Lower lobe of right lung (tissue), 2 donors: ENCODE results near the gene SSBP4. TPM values are rescaled to one million over a fixed set of nuclear protein-coding genes. Genes with fewer than 3 reads are reported as not detected.

Source experiments
- ATAC-seq, 2 donors: fragments of 200-7000 bp; cut with Tn5 transposase; one replicate each; pipeline ENCODE4 v1.9.1; 2020 to 2022; ENCODE audit warnings: mild to moderate bottlenecking in 2 of 2, moderate library complexity in 2 of 2
- DNase-seq: peaks from one replicate; pipeline ENCODE4 v3.0.0-alpha.2; 2020
- H3K27ac ChIP-seq: fragments of 200-600 bp; one replicate; pipeline ENCODE4 v1.8.0; 2022
- H3K27me3 ChIP-seq: fragments of 200-600 bp; one replicate; pipeline ENCODE4 v1.8.0; 2022; ENCODE audit warnings: low read depth
- H3K36me3 ChIP-seq: fragments of 200-600 bp; one replicate; pipeline ENCODE4 v1.8.0; 2022; ENCODE audit warnings: mild to moderate bottlenecking
- H3K4me1 ChIP-seq: fragments of 200-600 bp; one replicate; pipeline ENCODE4 v1.8.0; 2022
- H3K4me3 ChIP-seq: fragments of 200-600 bp; one replicate; pipeline ENCODE4 v1.8.0; 2022; ENCODE audit warnings: mild to moderate bottlenecking
- H3K9me3 ChIP-seq: fragments of 200-600 bp; one replicate; pipeline ENCODE4 v1.8.0; 2022
- CTCF ChIP-seq: fragments of 200-600 bp; IDR thresholded peaks from one replicate; pipeline ENCODE4 v1.8.0; 2022; ENCODE audit warnings: antibody characterized with exemption, mild to moderate bottlenecking
- intact Hi-C: fragments of 100-400 bp; cut with DNase I; formaldehyde crosslinking; loops from one replicate; pipeline ENCODE4 v1.11.0; 2022
- long read RNA-seq: library from polyadenylated mRNA; unstranded; transcript quantifications from one replicate; pipeline ENCODE4 v2.0.0, GENCODE V29; 2021
- total RNA-seq: library from RNA; stranded (reverse); fragmentation: NEBNext Ultra II Directional; extraction: Animal tissue kit (Norgen Biotek cat#: 25700); gene quantifications from one replicate; pipeline ENCODE4 v1.2.1, GENCODE V29; 2021
- donor health status: DM: no; HTN: yes; CAD: no; lungs with severe emphysema.

Gene SSBP4
- total RNA-seq: 65.6 TPM
- long read RNA-seq, transcript SSBP4-201 (18 exons, 1,768 nt): minor isoform, 14 of 158 reads
- long read RNA-seq, transcript SSBP4-202 (17 exons, 1,721 nt): major isoform, 40 of 158 reads
- long read RNA-seq, partial matches to known transcripts: 24 of 158 reads
- long read RNA-seq, other reads (novel, unspliced or antisense): 77 of 158 reads

GRCh38 chr19:18419195-18419698 is at the start of gene SSBP4:
SSBP4 (plus strand) TSS chr19:18419398; CDS start chr19:18419649, 251 bp downstream.
- no peaks in the 10 kb centered on the region for H3K36me3 ChIP-seq
- H3K27me3 ChIP-seq: no peaks in the 10 kb centered on the region
- H3K9me3 ChIP-seq: no peaks in the 10 kb centered on the region
- DNase-seq (peak; percentile 80), ATAC-seq (peak; percentile 51 to 60)
- intact Hi-C loops: no loop called here
- TF ChIP-seq CTCF: peak; percentile 44
- H3K4me3 ChIP-seq: peak within 1 kb of the TSS; percentile 80
- peak within 1 kb of the TSS; percentile 97 for H3K27ac ChIP-seq
- peaks cover 80% of the 10 kb centered on the region for H3K4me1 ChIP-seq

GRCh38 chr19:18373407-18373891 is 45.7 kb upstream of the SSBP4 start:
- H3K4me1 ChIP-seq: peaks cover 57% of the 10 kb centered on the region
- no peak for TF ChIP-seq CTCF
- DNase-seq (no peak), ATAC-seq (no peak)
- no peaks in the 10 kb centered on the region for H3K27me3 ChIP-seq
- H3K9me3 ChIP-seq: no peaks in the 10 kb centered on the region
- intact Hi-C loops: no loop called here
- H3K36me3 ChIP-seq: no peaks in the 10 kb centered on the region
- peak overlapping the region; percentile 78 for H3K27ac ChIP-seq
- H3K4me3 ChIP-seq: no peak overlapping the region

GRCh38 chr19:18373892-18374629 is 45.1 kb upstream of the SSBP4 start:
- no peaks in the 10 kb centered on the region for H3K9me3 ChIP-seq
- no peak for TF ChIP-seq CTCF
- H3K36me3 ChIP-seq: no peaks in the 10 kb centered on the region
- ATAC-seq (peak; percentile 92 to 97), DNase-seq (peak; percentile 96)
- no peaks in the 10 kb centered on the region for H3K27me3 ChIP-seq
- H3K4me3 ChIP-seq: no peak overlapping the region
- H3K27ac ChIP-seq: peak overlapping the region; percentile 78
- intact Hi-C loops: no loop called here
- peaks cover 62% of the 10 kb centered on the region for H3K4me1 ChIP-seq

- H3K27ac ChIP-seq: peak overlapping the region; percentile 52
- H3K36me3 ChIP-seq: no peaks in the 10 kb centered on the region
- H3K27me3 ChIP-seq: no peaks in the 10 kb centered on the region
- no peak for TF ChIP-seq CTCF
- intact Hi-C loops: no loop called here
- H3K4me1 ChIP-seq: peaks cover 84% of the 10 kb centered on the region
- peak; percentile 48 to 69 for ATAC-seq
- DNase-seq: no peak
- H3K9me3 ChIP-seq: no peaks in the 10 kb centered on the region
- H3K4me3 ChIP-seq: no peak overlapping the region
These were observed 42.2 kb upstream of the SSBP4 start for GRCh38 chr19:18377026-18377425.

GRCh38 chr19:18379803-18380747 is 39.1 kb upstream of the SSBP4 start:
- no peak for TF ChIP-seq CTCF
- no peaks in the 10 kb centered on the region for H3K36me3 ChIP-seq
- intact Hi-C loops: no loop called here
- H3K27ac ChIP-seq: peak overlapping the region; percentile 70
- H3K9me3 ChIP-seq: no peaks in the 10 kb centered on the region
- DNase-seq (peak; percentile 83), ATAC-seq (peak; percentile 78 to 86)
- H3K4me1 ChIP-seq: peaks cover 61% of the 10 kb centered on the region
- H3K27me3 ChIP-seq: no peaks in the 10 kb centered on the region
- no peak overlapping the region for H3K4me3 ChIP-seq
